Thyroid gland (tissue), 4 donors: ENCODE measurements around the gene BCAT1.

Experiments
- POLR2A ChIP-seq, 2 donors: fragments of 450-650 bp; IDR thresholded peaks; one replicate each; pipeline ENCODE4 v1.6.1; 2017; ENCODE audit warnings: antibody characterized with exemption in 2 of 2, mild to moderate bottlenecking in 2 of 2, moderate library complexity in 1 of 2
- TF ChIP-seq, protein P1 (sequence below), 6 experiments: fragments of 200-600 bp in 3 of 6; fragments of 450-650 bp in 3 of 6; sonication (generic) in 3 of 6; IDR thresholded peaks; one replicate each; pipeline ENCODE4 v1.5.1; 2016 to 2019; ENCODE audit warnings: antibody characterized with exemption in 6 of 6, mild to moderate bottlenecking in 2 of 6, inconsistent platforms in 1 of 6, moderate library complexity in 1 of 6

DNA sequence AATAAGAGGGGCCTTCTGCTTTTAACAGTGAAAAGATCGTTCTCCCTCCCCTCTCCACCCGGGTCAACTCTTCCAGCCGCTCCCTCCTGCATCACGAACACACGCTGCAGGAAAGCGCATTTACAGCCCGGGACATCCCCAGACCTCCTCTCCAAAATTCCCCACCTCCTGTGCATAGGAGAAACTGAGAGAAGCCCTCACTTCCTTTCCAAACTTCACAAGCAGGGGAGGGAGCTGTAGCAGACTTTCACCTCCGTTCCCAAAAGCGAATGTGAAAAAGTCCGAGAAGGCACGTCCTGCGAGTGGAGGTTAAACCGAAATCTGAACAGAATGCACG, 513 bp downstream of the BCAT1 start:
- TF ChIP-seq, protein P1, sequence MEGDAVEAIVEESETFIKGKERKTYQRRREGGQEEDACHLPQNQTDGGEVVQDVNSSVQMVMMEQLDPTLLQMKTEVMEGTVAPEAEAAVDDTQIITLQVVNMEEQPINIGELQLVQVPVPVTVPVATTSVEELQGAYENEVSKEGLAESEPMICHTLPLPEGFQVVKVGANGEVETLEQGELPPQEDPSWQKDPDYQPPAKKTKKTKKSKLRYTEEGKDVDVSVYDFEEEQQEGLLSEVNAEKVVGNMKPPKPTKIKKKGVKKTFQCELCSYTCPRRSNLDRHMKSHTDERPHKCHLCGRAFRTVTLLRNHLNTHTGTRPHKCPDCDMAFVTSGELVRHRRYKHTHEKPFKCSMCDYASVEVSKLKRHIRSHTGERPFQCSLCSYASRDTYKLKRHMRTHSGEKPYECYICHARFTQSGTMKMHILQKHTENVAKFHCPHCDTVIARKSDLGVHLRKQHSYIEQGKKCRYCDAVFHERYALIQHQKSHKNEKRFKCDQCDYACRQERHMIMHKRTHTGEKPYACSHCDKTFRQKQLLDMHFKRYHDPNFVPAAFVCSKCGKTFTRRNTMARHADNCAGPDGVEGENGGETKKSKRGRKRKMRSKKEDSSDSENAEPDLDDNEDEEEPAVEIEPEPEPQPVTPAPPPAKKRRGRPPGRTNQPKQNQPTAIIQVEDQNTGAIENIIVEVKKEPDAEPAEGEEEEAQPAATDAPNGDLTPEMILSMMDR (IDR thresholded peaks at IDR 0.05) = no peak
- no peak for TF ChIP-seq POLR2A (IDR thresholded peaks at IDR 0.05)
